KOPT-K1 (cell line): ENCODE data around the gene FCRLA.
"Not testable (repeated sequence)": the region's sequence is repeated elsewhere in the genome, so short reads cannot be mapped to it uniquely, and the experiment has no call there.

ENCODE experiments used
- H3K27ac ChIP-seq: fragments of 200-600 bp; sonication (generic); 2 replicates; pipeline ENCODE4 v1.5.1; 2016; ENCODE audit warnings: antibody characterized with exemption, mild to moderate bottlenecking, low read depth, low read length; ENCODE audit not compliant: poor library complexity, severe bottlenecking
- H3K36me3 ChIP-seq: fragments of 200-600 bp; sonication (generic); 2 replicates; pipeline ENCODE4 v1.5.1; 2017; ENCODE audit warnings: antibody characterized with exemption, mild to moderate bottlenecking, low read length, moderate library complexity; ENCODE audit not compliant: insufficient read depth
- H3K9me3 ChIP-seq: fragments of 200-600 bp; sonication (generic); 2 replicates; pipeline ENCODE4 v1.5.1; 2017; ENCODE audit warnings: antibody characterized with exemption, low read length, mild to moderate bottlenecking; ENCODE audit not compliant: insufficient read depth, poor library complexity, severe bottlenecking

The FCRLA gene, protein sequence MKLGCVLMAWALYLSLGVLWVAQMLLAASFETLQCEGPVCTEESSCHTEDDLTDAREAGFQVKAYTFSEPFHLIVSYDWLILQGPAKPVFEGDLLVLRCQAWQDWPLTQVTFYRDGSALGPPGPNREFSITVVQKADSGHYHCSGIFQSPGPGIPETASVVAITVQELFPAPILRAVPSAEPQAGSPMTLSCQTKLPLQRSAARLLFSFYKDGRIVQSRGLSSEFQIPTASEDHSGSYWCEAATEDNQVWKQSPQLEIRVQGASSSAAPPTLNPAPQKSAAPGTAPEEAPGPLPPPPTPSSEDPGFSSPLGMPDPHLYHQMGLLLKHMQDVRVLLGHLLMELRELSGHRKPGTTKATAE

DNA sequence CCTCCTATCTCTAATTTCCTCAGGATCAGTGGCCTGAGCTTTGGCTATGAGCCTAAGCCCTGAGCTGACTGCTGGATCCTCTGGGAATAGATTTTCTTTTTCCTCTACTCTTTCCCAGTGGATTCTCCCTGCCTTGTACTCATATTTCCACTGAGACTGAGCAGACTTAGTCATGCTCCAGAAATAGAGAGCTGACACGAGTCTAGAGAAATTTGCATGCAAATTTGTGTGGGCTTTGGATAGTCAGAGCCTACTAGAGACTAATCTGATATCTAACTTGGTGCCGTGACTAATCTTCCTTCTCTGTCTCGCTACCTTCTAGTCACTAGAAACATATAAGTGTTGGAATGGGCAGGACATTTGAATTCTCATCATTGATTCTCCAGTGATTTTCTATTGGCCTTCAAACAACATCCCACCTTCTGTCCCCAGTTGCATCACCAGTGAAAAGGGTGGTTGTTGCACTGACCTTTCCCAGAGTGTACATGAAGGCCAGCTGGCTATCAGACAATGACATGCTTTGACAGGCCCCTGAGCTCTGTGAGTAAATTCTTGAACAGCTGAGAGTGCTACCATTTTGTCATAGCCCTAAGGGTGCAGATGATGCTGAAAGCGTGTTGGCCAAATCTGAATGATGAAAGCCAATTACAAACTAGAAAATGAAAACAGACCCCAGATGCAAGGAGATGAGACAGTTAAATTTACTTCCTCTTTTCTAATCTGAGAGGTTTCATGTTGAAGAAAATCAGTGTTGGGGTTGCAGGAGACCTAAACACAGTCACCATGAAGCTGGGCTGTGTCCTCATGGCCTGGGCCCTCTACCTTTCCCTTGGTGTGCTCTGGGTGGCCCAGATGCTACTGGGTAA, at the start of gene FCRLA:
Gene FCRLA, plus strand, starts transcription at position 748 of the 866 bp plus-strand sequence. Its CDS starts 36 bp downstream, at position 784.
- H3K36me3 ChIP-seq: no peaks in the 10 kb centered on the region
- no peak within 1 kb of the TSS for H3K27ac ChIP-seq
- H3K9me3 ChIP-seq: no peaks in the 10 kb centered on the region

GRCh38 chr1:161658524-161658923, 48.5 kb upstream of the FCRLA start:
- not testable (repeated sequence) for H3K9me3 ChIP-seq, H3K27ac ChIP-seq, H3K36me3 ChIP-seq

- not testable (repeated sequence) for H3K9me3 ChIP-seq, H3K27ac ChIP-seq, H3K36me3 ChIP-seq
Observed at GRCh38 chr1:161661660-161662311, 45.2 kb upstream of the FCRLA start.

GRCh38 chr1:161662684-161663339, 44.2 kb upstream of the FCRLA start, which contains the start of gene FCGR2B:
FCGR2B (plus strand) TSS chr1:161663143; CDS start chr1:161663242, 99 bp downstream.
- H3K36me3 ChIP-seq, H3K9me3 ChIP-seq, H3K27ac ChIP-seq: not testable (repeated sequence)

DNA sequence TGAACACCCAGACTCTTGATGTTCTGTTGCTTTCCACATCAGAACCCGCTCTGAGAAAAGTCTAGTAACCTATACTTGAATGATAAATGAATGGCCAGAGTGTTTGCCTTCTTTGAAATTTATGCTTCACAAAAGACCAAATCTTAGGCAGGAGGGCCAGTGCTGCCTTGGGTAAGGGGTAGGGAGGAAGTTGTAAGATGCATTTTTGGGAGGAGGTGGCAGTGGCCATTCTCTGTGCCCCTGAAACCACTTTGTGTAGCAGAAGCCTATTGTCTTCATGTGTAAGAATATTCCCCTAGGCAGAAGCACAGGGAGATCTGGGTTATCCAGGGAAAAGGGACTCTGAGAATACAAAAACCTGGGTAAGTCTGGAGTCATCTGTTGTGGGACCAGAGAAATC, 43.5 kb upstream of the FCRLA start:
- H3K27ac ChIP-seq, H3K9me3 ChIP-seq, H3K36me3 ChIP-seq: not testable (repeated sequence)

DNA sequence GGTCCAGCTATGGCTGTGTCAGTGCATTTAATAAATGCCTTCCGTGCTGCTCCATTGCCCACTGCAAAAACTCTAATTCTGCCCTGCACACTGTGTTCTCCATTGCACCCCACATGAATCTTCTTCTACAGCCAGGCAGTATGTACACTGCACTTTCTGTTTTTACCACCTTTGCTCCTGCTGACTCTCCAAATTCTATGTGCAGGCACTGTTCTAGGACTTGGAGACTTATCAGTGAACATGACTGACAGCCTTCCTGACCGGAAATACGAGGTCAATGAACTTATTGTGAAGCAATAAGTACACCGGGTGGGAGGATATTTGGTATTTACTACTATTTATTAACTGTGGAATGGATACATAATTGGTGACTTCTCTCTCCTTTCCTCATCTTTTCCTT, 42.3 kb upstream of the FCRLA start:
- H3K36me3 ChIP-seq, H3K9me3 ChIP-seq, H3K27ac ChIP-seq: not testable (repeated sequence)

- H3K36me3 ChIP-seq: not testable (repeated sequence)
Observed at GRCh38 chr1:161671045-161672020, 35.7 kb upstream of the FCRLA start.

GRCh38 chr1:161673437-161673836, 33.6 kb upstream of the FCRLA start:
- H3K36me3 ChIP-seq, H3K9me3 ChIP-seq, H3K27ac ChIP-seq: not testable (repeated sequence)

More at GRCh38 chr1:161671045-161672020, 35.7 kb upstream of the FCRLA start:
- not testable (repeated sequence) for H3K27ac ChIP-seq, H3K9me3 ChIP-seq

DNA sequence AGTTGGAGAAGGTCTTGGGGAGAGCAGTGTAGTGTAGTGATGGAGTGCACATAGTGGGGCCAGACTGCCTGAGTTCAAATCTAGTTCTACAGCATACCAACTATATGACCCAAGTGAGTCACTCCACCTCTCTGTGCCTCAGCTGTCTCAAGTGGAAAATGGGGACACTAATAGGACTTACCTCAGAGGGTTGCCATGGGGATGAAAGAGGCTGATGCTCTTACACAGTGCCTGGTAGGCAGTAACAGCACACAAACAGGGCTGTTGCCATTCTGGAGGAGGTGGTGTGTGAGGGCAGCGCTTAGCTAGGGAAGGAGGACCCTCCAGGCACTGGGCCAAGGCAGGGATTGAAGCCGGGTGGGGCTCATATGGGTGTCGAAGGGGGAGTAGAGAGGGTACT, 32.6 kb upstream of the FCRLA start:
- not testable (repeated sequence) for H3K9me3 ChIP-seq, H3K36me3 ChIP-seq, H3K27ac ChIP-seq

GRCh38 chr1:161674908-161675307, 32.1 kb upstream of the FCRLA start:
- not testable (repeated sequence) for H3K27ac ChIP-seq, H3K36me3 ChIP-seq, H3K9me3 ChIP-seq

- H3K36me3 ChIP-seq: no peaks in the 10 kb centered on the region
- no peaks in the 10 kb centered on the region for H3K9me3 ChIP-seq
- H3K27ac ChIP-seq: no peak overlapping the region
Observed at GRCh38 chr1:161676441-161676840, 30.6 kb upstream of the FCRLA start.

DNA sequence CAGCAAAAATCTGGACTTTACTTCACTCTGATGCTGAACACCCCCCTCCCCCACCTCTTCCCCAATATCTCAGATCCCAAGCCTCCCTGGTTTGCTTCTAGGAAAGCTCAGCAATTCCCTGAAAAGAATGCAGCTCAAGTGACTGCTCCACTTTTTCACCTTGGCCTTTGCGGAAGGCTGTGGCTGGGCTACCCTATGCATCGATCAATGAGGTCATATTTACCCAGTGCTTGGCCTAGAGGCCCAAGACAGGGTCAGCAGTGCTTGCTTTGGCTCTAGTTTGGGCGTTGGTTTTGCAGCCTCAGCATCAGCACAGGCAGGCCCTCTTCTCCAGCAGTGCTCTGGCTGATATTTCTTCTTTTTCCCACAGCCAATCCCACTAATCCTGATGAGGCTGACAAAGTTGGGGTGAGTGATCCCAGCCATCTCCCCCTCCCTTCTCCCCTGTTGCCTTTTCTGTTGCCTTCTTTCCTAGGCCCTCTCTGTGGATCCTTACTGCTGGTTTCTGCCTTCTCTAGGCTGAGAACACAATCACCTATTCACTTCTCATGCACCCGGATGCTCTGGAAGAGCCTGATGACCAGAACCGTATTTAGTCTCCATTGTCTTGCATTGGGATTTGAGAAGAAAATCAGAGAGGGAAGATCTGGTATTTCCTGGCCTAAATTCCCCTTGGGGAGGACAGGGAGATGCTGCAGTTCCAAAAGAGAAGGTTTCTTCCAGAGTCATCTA, 29.9 kb upstream of the FCRLA start:
- H3K27ac ChIP-seq: no peak overlapping the region
- H3K36me3 ChIP-seq: no peaks in the 10 kb centered on the region
- H3K9me3 ChIP-seq: no peaks in the 10 kb centered on the region

GRCh38 chr1:161678500-161678899, 28.5 kb upstream of the FCRLA start:
- Histone ChIP-seq H3K27ac (no peak overlapping the region), H3K9me3 (no peaks in the 10 kb centered on the region), H3K36me3 (no peaks in the 10 kb centered on the region)
